ENCODE measurements around the gene FAM89A. TPM values are rescaled to one million over a fixed set of nuclear protein-coding genes. Genes with fewer than 3 reads are reported as not detected.

The FAM89A gene
- total and polyA plus RNA-seq, 2 donors (not counting 1 experiment from before 2014, with no cell fraction given) = 3.2 to 6.1 TPM

DNA sequence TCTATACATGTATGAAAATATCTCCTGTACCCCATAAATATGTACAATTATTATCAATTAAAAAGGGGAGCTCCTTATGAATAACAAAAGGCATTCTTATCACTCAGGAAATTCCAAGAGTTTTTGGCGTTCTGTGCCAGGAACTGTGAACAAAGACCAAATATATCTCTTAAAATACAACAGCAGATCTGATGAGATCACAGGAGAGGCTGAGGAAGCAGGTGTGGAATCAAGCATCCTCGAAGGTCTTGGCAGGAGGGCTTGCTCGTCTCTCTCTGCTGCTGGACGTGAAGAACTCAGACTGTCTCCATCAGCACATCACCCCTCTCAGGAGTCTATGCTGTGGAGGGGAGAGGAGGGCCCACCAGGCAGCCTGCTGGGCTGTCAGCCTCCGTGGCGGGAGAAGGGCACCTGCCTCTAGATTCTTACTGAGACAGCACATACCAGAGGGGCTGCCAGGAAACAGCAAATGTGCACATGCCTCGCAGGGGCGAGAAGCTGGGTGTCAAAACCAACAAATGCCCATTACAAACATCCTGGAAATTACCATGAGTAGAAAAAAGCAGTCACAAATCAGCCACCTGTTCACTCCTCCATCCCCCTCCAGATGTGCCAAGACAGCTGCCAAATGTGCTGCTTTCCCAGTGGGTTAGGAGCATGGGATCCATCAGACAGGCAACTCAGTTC, 30.8 kb upstream of the FAM89A start:
- Mint-ChIP-seq H3K27ac (no peak overlapping the region), H3K27me3 (peaks cover 21% of the 10 kb centered on the region), H3K9me3 (ENCODE audit: insufficient read depth) (peaks cover 3% of the 10 kb centered on the region), H3K4me1 (no peaks in the 10 kb centered on the region), H3K4me3 (no peak overlapping the region)
- Histone ChIP-seq H3K4me3 (ENCODE audit: control extremely low read depth in 1 of 5, extremely low read depth in 1 of 5, insufficient read depth in 1 of 5, low read depth in 2 of 5, low read length in 4 of 5) (no peak overlapping the region), H3K79me2 (ENCODE audit: control insufficient read depth, insufficient read depth, low read length) (no peaks in the 10 kb centered on the region), H3K4me2 (replicated peaks; ENCODE audit: low read depth, low read length, poor library complexity, severe bottlenecking) (no peak overlapping the region), H3K9ac (ENCODE audit: low read length) (no peak overlapping the region), H3K27ac (ENCODE audit: low read length in 2 of 2) (no peak overlapping the region), H3K9me3 (ENCODE audit: control extremely low read depth in 1 of 3, control insufficient read depth in 2 of 3, insufficient read depth in 1 of 3, low read length in 2 of 3) (peaks cover 0 to 7% (median 0%) of the 10 kb centered on the region in 3 donors), H3K27me3 (replicated peaks in 1 of 4; ENCODE audit: control extremely low read depth in 1 of 4, control insufficient read depth in 3 of 4, insufficient read depth in 4 of 4, low read length in 3 of 4) (peaks cover 0 to 2% (median 0%) of the 10 kb centered on the region in 4 experiments), H3K4me1 (ENCODE audit: control insufficient read depth in 2 of 2, insufficient read depth in 2 of 2, low read length in 2 of 2) (no peaks in the 10 kb centered on the region), H3K36me3 (replicated peaks in 1 of 2; ENCODE audit: control extremely low read depth in 1 of 2, control insufficient read depth in 1 of 2, extremely low read depth in 1 of 2, insufficient read depth in 2 of 2, low read length in 1 of 2) (no peaks in the 10 kb centered on the region), H4K20me1 (ENCODE audit: control insufficient read depth, insufficient read depth, low read length, poor library complexity, severe bottlenecking) (no peaks in the 10 kb centered on the region), H2AFZ (ENCODE audit: insufficient read depth, low read depth, low read length, poor library complexity, severe bottlenecking) (no peak overlapping the region)
- WGBS (ENCODE audit: insufficient coverage) = 70% methylated on average over 4 of the region's 8 CpGs
- ChIA-PET POLR2A (no interaction called here), CTCF (no interaction called here)
- no peak for DNase-seq
- TF ChIP-seq EZH2 (IDR thresholded peaks at IDR 0.05; ENCODE audit: borderline replicate concordance, insufficient read depth, low read depth, low read length, poor library complexity, severe bottlenecking) (no peak), CTCF (IDR thresholded peaks at IDR 0.05) (no peak)
- ATAC-seq (ENCODE audit: low read depth) = no peak
- intact Hi-C loops (cut with micrococcal nuclease) = no loop called here

GRCh38 chr1:231069333-231069732, 29.3 kb upstream of the FAM89A start:
- no peak for TF ChIP-seq CTCF (IDR thresholded peaks at IDR 0.05)
- no peak for TF ChIP-seq EZH2 (IDR thresholded peaks at IDR 0.05; ENCODE audit: borderline replicate concordance, insufficient read depth, low read depth, low read length, poor library complexity, severe bottlenecking)
- ChIA-PET CTCF (no interaction called here), POLR2A (no interaction called here)
- no peak overlapping the region for H3K27ac Mint-ChIP-seq
- intact Hi-C loops (cut with micrococcal nuclease) = no loop called here
- Histone ChIP-seq H3K9me3 (ENCODE audit: control extremely low read depth in 1 of 3, control insufficient read depth in 2 of 3, insufficient read depth in 1 of 3, low read length in 2 of 3) (peaks cover 0 to 7% (median 0%) of the 10 kb centered on the region in 3 donors), H4K20me1 (ENCODE audit: control insufficient read depth, insufficient read depth, low read length, poor library complexity, severe bottlenecking) (no peaks in the 10 kb centered on the region), H3K4me1 (ENCODE audit: control insufficient read depth in 2 of 2, insufficient read depth in 2 of 2, low read length in 2 of 2) (no peaks in the 10 kb centered on the region), H3K4me3 (ENCODE audit: control extremely low read depth in 1 of 5, extremely low read depth in 1 of 5, insufficient read depth in 1 of 5, low read depth in 2 of 5, low read length in 4 of 5) (no peak overlapping the region), H2AFZ (ENCODE audit: insufficient read depth, low read depth, low read length, poor library complexity, severe bottlenecking) (no peak overlapping the region), H3K79me2 (ENCODE audit: control insufficient read depth, insufficient read depth, low read length) (no peaks in the 10 kb centered on the region), H3K9ac (ENCODE audit: low read length) (no peak overlapping the region), H3K36me3 (replicated peaks in 1 of 2; ENCODE audit: control extremely low read depth in 1 of 2, control insufficient read depth in 1 of 2, extremely low read depth in 1 of 2, insufficient read depth in 2 of 2, low read length in 1 of 2) (no peaks in the 10 kb centered on the region), H3K27me3 (replicated peaks in 1 of 4; ENCODE audit: control extremely low read depth in 1 of 4, control insufficient read depth in 3 of 4, insufficient read depth in 4 of 4, low read length in 3 of 4) (no peaks in the 10 kb centered on the region), H3K27ac (ENCODE audit: low read length in 2 of 2) (no peak overlapping the region), H3K4me2 (replicated peaks; ENCODE audit: low read depth, low read length, poor library complexity, severe bottlenecking) (no peak overlapping the region)
- H3K4me3 Mint-ChIP-seq = no peak overlapping the region
- H3K27me3 Mint-ChIP-seq = peaks cover 27% of the 10 kb centered on the region
- no peak for ATAC-seq (ENCODE audit: low read depth)
- no peaks in the 10 kb centered on the region for H3K4me1 Mint-ChIP-seq
- peaks cover 3% of the 10 kb centered on the region for H3K9me3 Mint-ChIP-seq (ENCODE audit: insufficient read depth)
- WGBS (ENCODE audit: insufficient coverage) = 97% methylated on average over 7 of the region's 8 CpGs
- DNase-seq = no peak

Measured in B cell (primary cell).